Esophagus muscularis mucosa (tissue), 4 donors: ENCODE measurements around the gene ZIC5. TPM values are rescaled to one million over a fixed set of nuclear protein-coding genes. Genes with fewer than 3 reads are reported as not detected.

Experiments
- DNase-seq: peaks from one replicate; pipeline ENCODE4 v3.0.0-alpha.2; 2017; ENCODE audit errors: extremely low spot score
- H3K27ac ChIP-seq, 4 donors: fragments of 200-600 bp; sonication (generic); replicated peaks in 1 of 4; 1 replicate in 3 of 4; 2 replicates in 1 of 4; pipeline ENCODE4 v1.5.1; 2016 to 2019; ENCODE audit warnings: mild to moderate bottlenecking in 1 of 4
- H3K27me3 ChIP-seq, 4 donors: fragments of 200-600 bp; sonication (generic); one replicate each; pipeline versions ENCODE4 v1.5.1 to v1.6.0; 2016 to 2019
- H3K36me3 ChIP-seq, 4 donors: fragments of 200-600 bp; sonication (generic); one replicate each; pipeline ENCODE4 v1.5.1; 2016 to 2019
- H3K4me1 ChIP-seq, 4 donors: fragments of 200-600 bp; sonication (generic); one replicate each; pipeline ENCODE4 v1.5.1; 2016 to 2019
- H3K4me3 ChIP-seq, 4 donors: fragments of 200-600 bp; sonication (generic); 1 replicate in 2 of 4; 2 replicates in 2 of 4; pipeline ENCODE4 v1.5.1; 2016 to 2019; ENCODE audit warnings: mild to moderate bottlenecking in 4 of 4, moderate library complexity in 1 of 4
- H3K9me3 ChIP-seq, 4 donors: fragments of 200-600 bp; sonication (generic); 1 replicate in 3 of 4; 2 replicates in 1 of 4; pipeline ENCODE4 v1.5.1; 2016 to 2019
- EP300 ChIP-seq: sonication (generic); formaldehyde crosslinking; IDR thresholded peaks from one replicate; pipeline ENCODE4 v1.6.1; 2017; ENCODE audit warnings: antibody characterized with exemption
- POLR2A ChIP-seq: fragments of 450-650 bp; IDR thresholded peaks from one replicate; pipeline ENCODE4 v1.6.1; 2017; ENCODE audit warnings: antibody characterized with exemption, moderate library complexity, mild to moderate bottlenecking, low read depth
- POLR2AphosphoS5 ChIP-seq, 2 donors: sonication (generic); formaldehyde crosslinking; IDR thresholded peaks; one replicate each; pipeline ENCODE4 v1.6.1; 2017; ENCODE audit warnings: antibody characterized with exemption in 2 of 2
- WGBS: methylation state at CpG from one replicate; pipeline ENCODE4 v1.1.5; 2018; 5-methylcytosine and 5-hydroxymethylcytosine counted together
- intact Hi-C: fragments of 100-400 bp; cut with DNase I; formaldehyde crosslinking; loops from one replicate; pipeline ENCODE4 v1.15.1; 2023
- total RNA-seq, 4 donors: library from RNA; depleted of rRNA; stranded (reverse); fragments of >200 nt; gene quantifications; one replicate each; pipeline versions ENCODE4 v1.1.0 to v1.2.1, GENCODE V29; 2016
- TF ChIP-seq, protein P1 (sequence below), 3 experiments: fragments of 200-600 bp in 2 of 3; fragments of 450-650 bp in 1 of 3; sonication (generic) in 2 of 3; IDR thresholded peaks; one replicate each; pipeline ENCODE4 v1.5.1; 2017 to 2019; ENCODE audit warnings: antibody characterized with exemption in 3 of 3, mild to moderate bottlenecking in 2 of 3, moderate library complexity in 1 of 3

The ZIC5 gene
- total RNA-seq, 4 donors from 2014 or later = not detected

DNA sequence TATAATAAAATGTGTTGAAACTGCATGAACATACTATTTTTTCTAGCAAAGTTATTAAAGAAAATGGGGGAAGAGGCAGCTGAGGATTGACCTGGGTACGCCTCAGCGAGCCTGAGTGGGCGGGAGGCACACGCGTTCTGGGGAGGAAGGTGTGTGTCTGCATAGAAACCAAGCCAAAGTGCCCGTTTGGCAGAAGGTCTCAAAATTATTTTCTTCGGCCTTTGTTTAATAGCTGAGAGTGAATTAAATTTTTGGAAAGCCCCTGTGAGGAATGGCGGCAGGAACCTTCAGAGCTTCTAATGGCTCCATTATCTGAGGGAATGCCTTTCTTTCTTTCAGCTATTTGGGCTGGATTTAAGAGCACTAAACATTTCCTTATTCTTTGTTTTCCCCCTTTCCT is 15.2 kb upstream of the ZIC5 start:
- Histone ChIP-seq H3K27ac (no peak overlapping the region), H3K27me3 (peaks cover 31 to 100% (median 95%) of the 10 kb centered on the region in 4 donors), H3K36me3 (no peaks in the 10 kb centered on the region), H3K9me3 (no peaks in the 10 kb centered on the region), H3K4me3 (no peak overlapping the region), H3K4me1 (peaks cover 10 to 68% (median 54%) of the 10 kb centered on the region in 4 donors)
- no peak for TF ChIP-seq EP300
- no peak for TF ChIP-seq POLR2A
- no peak for TF ChIP-seq POLR2AphosphoS5 (IDR thresholded peaks at IDR 0.05)
- TF ChIP-seq, protein P1, sequence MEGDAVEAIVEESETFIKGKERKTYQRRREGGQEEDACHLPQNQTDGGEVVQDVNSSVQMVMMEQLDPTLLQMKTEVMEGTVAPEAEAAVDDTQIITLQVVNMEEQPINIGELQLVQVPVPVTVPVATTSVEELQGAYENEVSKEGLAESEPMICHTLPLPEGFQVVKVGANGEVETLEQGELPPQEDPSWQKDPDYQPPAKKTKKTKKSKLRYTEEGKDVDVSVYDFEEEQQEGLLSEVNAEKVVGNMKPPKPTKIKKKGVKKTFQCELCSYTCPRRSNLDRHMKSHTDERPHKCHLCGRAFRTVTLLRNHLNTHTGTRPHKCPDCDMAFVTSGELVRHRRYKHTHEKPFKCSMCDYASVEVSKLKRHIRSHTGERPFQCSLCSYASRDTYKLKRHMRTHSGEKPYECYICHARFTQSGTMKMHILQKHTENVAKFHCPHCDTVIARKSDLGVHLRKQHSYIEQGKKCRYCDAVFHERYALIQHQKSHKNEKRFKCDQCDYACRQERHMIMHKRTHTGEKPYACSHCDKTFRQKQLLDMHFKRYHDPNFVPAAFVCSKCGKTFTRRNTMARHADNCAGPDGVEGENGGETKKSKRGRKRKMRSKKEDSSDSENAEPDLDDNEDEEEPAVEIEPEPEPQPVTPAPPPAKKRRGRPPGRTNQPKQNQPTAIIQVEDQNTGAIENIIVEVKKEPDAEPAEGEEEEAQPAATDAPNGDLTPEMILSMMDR (IDR thresholded peaks at IDR 0.05) = no peak
- DNase-seq = no peak
- WGBS = 29% methylated on average over 8 of the region's 8 CpGs
- intact Hi-C loops = loop anchor here (10.0 kb wide), 1 partner anchor 98 kb away; the partner anchor contains the start of gene PCCA

DNA sequence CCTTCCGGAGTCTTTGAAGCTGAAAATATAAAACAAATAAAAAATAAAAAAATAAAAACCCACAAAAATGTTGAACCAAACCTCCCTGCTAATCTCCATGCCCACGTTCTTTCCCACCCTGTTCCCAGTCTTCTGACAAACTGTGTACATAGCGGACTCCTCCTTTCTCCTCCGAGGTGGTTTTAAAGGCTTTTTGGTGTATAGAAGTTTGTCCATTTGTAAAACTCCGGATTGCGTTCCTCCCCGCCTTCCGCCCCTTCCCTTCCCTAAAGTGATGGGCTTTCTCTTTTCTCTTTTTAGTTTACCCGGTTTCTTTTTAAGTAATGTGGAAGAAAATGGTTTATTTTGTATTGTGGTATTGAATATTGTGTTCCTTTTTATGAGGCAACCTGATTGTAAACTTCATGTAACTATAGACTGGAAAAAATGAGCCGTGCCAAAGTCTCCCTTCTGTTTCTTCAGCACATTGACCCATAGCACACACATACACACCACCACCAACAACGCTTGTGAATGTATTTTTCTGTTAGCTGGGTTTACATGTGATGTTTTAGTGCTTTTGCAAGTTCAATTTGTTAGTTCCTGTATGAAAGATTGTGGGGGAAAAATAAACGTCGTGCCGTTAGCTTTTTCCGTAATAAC is 14.4 kb upstream of the ZIC5 start:
- Histone ChIP-seq H3K36me3 (no peaks in the 10 kb centered on the region), H3K4me1 (peaks cover 16 to 68% (median 55%) of the 10 kb centered on the region in 4 donors), H3K4me3 (no peak overlapping the region), H3K27ac (no peak overlapping the region), H3K27me3 (peaks cover 31 to 100% (median 94%) of the 10 kb centered on the region in 4 donors), H3K9me3 (no peaks in the 10 kb centered on the region)
- TF ChIP-seq POLR2AphosphoS5 (IDR thresholded peaks at IDR 0.05) = no peak
- TF ChIP-seq POLR2A = no peak
- WGBS = 33% methylated on average over 15 of the region's 15 CpGs
- intact Hi-C loops = loop anchor here (10.0 kb wide), 1 partner anchor 99 kb away; the partner anchor contains the start of gene PCCA
- peak; percentile 29 for DNase-seq

DNA sequence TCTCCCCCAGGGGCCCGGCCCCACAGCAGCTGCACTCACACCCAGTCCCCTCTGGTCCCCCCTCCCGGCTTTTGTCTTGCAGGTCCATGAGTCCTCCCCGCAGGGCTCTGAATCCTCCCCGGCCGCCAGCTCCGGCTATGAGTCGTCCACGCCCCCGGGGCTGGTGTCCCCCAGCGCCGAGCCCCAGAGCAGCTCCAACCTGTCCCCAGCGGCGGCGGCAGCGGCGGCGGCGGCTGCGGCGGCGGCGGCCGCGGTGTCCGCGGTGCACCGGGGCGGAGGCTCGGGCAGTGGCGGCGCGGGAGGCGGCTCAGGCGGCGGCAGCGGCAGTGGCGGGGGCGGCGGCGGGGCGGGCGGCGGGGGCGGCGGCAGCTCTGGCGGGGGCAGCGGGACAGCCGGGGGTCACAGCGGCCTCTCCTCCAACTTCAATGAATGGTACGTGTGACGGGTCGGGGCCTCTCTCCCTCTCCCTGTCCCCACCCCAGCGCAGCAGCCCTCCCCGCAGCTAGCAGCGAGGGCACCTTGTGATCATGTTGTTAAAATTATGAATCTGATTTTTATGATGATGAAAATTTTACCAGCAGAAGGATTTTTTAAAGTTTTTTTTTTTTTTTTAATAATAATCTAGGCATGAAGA is 13.8 kb upstream of the ZIC5 start:
- peak; percentile 42 for DNase-seq
- intact Hi-C loops = loop anchor here (10.0 kb wide), 1 partner anchor 99 kb away; the partner anchor contains the start of gene PCCA

DNA sequence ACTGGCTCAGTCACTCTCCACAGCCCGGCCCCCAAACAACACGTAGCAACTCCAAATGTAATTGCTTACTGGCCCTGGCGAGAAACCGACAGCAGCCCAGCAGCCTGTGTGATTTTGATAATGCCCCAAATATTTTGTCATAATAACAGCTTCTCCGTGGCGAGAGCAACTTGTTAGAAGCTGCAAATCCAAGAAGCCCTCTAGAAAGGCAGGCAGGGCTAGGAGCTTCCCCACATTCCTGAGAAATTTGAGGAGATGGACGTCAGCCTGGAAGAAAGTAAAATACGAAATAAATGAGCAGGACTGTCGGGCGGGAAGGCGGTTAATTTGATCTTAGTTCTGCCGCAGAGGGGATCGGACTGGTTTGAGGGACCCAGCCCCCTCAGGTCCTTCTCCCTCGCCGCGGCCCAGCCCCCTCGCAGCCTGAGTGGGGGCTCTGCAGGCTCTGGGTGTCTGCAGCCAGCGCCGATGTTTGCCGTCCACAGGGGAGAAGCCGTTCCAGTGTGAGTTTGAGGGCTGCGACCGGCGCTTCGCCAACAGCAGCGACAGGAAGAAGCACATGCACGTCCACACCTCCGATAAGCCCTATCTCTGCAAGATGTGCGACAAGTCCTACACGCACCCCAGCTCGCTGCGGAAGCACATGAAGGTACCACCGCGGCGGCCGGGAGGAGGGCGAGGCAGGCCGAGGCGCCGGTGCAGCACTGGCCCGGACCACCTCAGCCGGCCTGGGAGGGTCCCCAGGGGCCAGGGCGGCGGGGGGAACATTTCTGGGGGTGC is 13.1 kb upstream of the ZIC5 start:
- TF ChIP-seq POLR2AphosphoS5 (IDR thresholded peaks at IDR 0.05) (no peak), POLR2A (no peak), EP300 (no peak)
- TF ChIP-seq, protein P1 (IDR thresholded peaks at IDR 0.05) = no peak
- H3K4me1 ChIP-seq = peaks cover 25 to 68% (median 55%) of the 10 kb centered on the region in 4 donors
- WGBS = 14% methylated on average over 19 of the region's 44 CpGs

More for the DNA sequence above, 13.8 kb upstream of the ZIC5 start:
- H3K27me3 ChIP-seq = peaks cover 32 to 100% (median 93%) of the 10 kb centered on the region in 4 donors
- H3K36me3 ChIP-seq = no peaks in the 10 kb centered on the region
- H3K9me3 ChIP-seq = no peaks in the 10 kb centered on the region
- WGBS = 11% methylated on average over 6 of the region's 55 CpGs
- no peak overlapping the region for H3K4me3 ChIP-seq
- H3K27ac ChIP-seq = no peak overlapping the region
- TF ChIP-seq POLR2A = no peak
- TF ChIP-seq EP300 = no peak
- TF ChIP-seq, protein P1 (IDR thresholded peaks at IDR 0.05) = no peak
- peaks cover 18 to 68% (median 55%) of the 10 kb centered on the region in 4 donors for H3K4me1 ChIP-seq

More for the DNA sequence above, 13.1 kb upstream of the ZIC5 start:
- peak; percentile 45 for DNase-seq
- H3K36me3 ChIP-seq = no peaks in the 10 kb centered on the region
- no peaks in the 10 kb centered on the region for H3K9me3 ChIP-seq
- no peak overlapping the region for H3K4me3 ChIP-seq
- no peak overlapping the region for H3K27ac ChIP-seq
- peaks cover 37 to 100% (median 93%) of the 10 kb centered on the region in 4 donors for H3K27me3 ChIP-seq
- intact Hi-C loops = loop anchor here (10.0 kb wide), 1 partner anchor 100 kb away; the partner anchor contains the start of gene PCCA
